ENCODE measurements around the gene DOCK11.

Gene DOCK11

DNA sequence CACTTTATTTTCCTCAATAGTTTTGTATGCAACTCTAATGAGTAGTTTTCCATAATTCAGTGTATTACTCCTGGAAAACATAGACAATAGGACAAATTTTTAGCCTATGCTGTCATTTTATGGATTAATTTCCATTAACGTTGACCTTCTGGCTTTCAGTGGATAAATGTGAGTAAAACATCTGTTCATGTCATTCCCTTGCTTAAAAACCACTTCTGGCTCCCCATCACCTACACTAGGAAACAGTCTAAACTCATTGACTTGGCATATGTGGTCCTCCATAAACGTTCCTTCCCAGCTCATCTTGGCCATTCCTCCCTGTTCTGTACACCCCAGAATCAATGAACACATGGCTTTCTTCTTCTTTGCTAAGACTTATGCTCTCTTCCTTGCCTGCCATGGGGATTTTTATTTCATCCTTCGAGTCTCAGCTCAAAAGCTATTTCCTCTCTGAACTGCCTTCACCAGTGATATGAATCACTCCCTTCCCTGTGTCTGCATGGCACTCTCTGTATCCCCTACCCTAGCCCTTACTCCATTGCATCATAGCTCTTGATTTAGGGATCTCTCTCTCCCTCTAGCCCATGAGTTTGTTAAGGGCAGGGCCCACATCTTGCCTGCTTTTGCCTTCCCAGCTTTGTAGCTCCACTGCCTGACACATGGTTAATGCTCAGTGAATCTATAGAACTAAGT lies 34.8 kb downstream of the DOCK11 start:
- no peak for DNase-seq (ENCODE audit: low spot score)

DNA sequence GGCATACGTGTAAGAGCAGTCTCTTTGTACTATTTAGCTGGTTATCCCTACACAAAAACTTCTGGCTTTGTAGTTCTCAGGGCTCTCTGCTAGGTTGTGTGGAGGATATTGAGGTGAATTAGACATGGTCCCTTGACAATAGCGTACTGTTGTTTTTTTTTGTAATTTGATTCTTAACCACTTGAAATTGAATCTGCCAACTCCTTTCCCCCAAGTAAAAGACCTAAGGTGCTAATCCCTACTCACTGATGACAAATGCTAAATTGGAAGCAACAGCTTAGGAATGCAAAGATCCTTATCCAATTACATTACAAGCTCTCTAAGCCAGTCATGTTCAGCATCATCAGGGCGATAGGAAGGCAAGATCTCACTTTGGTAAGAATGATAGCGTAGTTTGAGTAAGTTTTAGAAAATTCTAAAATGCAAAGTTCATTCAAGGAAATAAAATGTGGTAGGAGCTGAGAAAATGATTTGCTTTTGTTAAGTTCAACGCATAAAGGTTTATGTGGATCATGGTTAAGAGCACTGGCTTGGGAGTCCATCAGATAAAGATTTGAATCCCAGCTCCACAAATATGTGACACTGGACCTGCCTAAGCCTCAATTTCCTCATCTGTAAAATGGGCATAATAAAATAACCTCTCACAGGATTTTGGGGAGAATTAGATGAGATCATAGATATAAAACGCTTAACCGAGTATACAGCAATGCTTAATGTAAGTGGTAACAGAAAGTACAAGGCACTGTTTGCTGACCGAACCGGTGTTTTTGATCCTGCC lies 39.3 kb downstream of the DOCK11 start:
- DNase-seq (ENCODE audit: low spot score), result no peak

DNA sequence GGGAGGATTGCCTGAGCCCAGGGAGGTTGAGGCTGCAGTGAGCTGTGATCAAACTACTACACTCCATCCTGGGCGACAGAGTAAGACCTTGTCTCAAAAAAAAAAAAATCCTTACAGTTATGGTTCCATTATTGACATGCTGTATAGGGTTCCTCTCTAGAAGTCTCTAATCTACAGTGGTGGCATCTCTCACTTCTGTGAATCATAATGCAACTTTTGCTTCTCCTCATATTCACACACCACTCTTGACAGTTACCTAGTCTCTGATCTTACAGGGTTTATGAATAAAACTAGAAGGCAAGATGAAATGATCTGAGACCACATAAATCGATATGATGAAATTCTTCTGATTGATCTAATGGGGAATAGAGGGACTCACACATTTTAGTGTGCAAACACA lies 40.6 kb downstream of the DOCK11 start:
- no peak for DNase-seq (ENCODE audit: low spot score)

DNA sequence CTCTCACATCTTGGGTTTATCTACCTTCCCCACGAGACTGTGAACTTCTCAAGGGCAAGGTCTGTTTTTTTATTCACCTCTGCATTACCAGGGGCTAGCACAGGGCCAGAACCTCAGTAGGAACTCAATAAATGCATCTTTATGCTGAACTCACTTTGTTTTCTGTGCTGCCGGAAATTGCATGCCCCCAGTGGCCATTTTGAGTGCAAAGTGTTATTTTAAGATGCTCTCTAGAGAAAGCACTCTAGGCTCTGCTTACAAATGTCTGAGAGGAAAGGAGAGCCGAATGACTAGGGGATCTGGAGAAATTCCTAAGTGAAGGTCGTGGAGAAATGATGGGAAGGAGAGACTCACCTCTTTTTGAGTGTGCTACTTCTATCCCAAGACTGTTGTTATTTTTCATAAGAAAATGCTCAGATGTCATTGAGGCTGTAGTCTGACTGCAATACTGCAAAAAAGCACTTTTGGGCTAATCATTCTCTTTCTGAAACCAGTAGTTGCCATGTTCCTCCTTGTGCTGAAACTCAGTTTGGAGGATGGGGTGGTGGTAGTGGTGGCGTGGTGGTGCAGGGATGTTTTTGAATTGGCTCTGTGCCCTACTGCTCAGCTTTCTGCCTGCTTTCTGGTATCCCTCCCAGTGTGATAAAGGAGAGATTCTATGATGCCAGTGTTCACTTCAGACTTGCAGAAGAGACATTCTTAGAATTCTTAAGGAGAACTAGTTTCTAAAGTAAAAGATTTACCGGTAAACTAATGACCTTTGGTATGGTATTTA lies 41.3 kb downstream of the DOCK11 start:
- DNase-seq (ENCODE audit: low spot score), result peak; percentile 15

DNA sequence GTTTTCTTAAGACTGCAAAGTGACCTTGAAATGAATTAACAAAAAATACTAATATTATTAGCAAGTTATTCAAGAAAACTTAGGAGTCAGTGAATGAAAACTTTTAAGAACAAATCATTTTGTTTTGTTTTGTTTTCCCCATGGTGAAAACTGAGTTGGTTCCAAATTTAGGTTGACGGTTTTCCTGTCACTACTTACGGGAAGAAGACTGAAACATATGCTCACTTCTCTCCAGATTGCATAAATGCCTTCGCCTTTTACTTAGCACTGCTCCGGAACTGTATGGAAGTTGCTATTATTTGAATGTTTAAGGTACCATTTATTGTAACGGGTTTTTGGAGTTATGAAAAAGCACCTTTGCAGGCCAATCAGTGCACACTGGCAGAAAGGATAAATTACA lies 42.8 kb downstream of the DOCK11 start:
- DNase-seq (ENCODE audit: low spot score), result no peak

DNA sequence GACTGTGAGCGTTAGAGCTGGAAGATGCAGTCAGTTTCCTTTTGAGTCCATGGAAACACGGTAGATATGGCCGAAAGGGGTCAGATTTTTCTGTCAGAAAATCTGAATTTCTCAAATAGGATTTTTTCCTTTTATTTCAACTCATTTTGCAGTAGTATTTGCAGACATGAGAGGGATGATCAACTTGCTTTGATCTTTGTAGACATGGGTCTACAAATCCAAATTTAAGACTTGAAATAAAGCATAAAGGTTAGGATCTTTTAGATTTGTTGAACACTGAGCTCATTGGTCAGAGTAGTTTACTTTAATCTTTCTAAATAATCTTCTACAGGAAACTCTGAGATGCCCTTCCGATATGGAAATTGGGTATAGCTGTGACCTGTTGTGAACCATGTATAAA lies 44.7 kb downstream of the DOCK11 start:
- no peak for DNase-seq (ENCODE audit: low spot score)

DNA sequence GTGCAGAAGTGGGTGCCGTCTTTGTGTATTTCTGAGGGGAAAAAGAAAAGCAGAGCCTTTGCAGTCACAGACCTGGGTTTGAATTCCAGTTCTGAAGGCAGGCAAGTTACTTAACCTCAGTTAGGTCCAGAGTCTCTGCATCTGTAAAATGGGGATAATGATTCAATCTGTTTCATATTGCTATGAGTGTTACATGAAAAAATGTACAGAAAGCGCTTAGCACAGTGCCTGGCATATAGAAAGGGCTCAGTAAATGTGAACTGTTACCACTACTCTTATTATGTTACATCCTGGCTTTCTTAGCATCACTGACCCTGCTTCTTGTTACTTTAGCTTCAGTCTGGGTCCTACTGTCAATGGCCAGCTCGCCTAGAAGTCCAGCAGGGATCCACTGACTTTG lies 45.9 kb downstream of the DOCK11 start:
- no peak for DNase-seq (ENCODE audit: low spot score)

DNA sequence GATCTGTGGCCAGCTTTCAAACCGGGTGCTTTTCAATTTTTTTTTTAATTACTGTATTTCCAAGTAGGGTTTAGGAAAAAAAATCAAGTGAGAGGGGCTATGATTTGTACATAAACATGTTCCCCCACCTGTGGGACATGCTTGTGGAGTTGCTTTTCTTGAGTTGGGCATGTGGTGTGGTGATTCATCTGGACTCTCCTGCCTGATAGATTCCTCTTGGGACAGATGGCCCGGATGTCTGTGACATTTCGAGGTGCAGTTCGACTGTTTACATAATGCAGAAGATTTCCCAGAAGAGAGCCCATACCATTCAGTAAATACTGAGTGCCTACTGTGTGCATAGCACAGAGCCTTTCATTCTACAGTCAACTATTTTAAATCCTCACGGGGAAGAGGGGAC lies 49.9 kb downstream of the DOCK11 start:
- DNase-seq (ENCODE audit: low spot score), result no peak

DNA sequence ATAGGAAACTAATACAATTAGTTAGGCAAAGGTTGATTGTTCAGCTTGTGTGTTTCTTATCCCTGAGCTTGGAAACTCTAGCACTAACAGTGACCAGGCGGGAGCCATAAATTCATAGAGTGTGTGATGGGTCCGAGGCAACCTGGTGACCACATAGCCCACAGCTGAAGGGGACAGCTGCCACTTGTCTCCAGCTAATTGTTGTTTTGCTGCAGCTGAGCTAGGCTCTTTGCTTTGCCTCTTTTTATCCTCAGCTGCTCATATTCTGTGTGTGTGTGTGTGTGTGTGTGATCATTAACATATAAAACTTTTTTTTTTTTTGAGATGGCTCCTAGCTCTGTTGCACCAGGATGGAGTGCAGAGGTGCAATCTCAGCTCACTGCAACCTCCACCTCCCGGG lies 53.2 kb downstream of the DOCK11 start:
- DNase-seq (ENCODE audit: low spot score), result no peak

DNA sequence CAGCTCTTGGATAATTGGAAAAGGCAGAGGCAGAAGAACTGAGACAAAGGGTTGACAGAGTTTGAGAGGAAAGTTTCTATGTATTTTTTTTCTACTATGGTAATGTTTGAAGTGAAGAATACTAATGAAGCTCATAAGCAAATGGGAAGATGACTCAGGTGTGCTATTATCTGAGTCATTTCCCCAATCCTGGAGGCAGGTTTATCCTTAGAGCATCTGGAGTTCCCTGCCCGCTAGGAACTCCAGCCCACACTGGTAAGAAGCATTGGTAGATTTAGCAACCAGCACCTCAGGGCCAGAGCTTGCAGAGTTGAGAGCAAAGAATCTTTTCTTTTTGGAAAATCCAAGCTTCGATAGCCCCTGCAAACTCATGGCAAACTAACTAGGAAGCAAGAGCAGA lies 55.2 kb downstream of the DOCK11 start:
- no peak for DNase-seq (ENCODE audit: low spot score)

DNA sequence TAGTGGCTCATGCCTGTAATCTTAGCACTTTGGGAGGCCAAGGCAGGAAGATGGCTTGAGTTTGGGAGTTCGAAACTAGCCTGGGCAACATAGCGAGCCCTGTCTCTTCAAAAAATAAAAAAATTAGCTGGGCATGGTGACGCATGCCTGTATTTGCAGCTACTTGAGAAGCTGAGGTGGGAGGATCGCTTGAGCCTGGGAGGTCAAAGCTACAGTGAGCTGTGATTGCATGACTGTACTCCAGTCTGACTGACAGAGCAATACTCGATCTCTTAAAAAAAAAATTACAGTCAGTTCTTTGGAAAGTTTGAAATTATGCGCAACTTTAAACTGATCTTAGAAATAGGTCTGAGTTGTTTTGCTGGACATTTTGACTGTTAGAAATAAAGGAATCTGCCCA lies 55.8 kb downstream of the DOCK11 start:
- DNase-seq (ENCODE audit: low spot score), result no peak

DNA sequence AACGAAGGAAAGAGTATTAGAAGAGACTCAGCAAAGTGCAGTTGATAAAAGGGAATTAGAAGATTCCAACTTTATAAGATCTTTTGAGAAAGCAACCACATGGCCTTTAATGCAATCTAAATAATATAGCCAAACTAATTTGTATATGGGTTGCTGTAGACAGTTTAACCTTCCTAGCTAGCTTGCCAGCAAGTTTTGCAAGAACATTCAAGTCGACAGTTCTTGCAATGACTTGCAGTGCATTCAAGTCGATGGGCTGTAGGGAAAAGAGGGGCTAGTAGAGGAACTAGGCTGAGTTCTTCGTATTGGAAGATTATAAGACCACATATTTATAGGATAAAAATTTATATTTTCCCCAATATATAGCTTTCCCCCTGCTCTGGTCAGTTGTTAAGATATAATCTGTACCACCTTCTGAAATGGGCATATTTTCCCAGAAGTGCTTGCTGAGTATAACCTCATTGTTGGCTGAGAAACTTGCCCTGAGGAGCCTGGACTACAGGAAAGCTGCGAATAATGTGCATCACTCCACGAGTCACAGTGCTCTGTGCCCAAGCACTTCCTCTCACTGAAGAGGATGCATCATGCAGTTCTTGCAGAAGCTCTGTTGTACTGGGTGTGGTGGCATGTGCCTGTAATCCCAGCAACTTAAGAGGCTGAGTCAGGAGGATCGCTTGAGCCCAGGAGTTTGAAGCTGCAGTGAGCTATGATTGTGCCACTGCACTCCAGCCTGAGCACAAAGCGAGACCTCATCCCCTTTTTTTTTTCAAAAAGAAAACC lies 56.7 kb downstream of the DOCK11 start:
- DNase-seq (ENCODE audit: low spot score), result no peak

DNA sequence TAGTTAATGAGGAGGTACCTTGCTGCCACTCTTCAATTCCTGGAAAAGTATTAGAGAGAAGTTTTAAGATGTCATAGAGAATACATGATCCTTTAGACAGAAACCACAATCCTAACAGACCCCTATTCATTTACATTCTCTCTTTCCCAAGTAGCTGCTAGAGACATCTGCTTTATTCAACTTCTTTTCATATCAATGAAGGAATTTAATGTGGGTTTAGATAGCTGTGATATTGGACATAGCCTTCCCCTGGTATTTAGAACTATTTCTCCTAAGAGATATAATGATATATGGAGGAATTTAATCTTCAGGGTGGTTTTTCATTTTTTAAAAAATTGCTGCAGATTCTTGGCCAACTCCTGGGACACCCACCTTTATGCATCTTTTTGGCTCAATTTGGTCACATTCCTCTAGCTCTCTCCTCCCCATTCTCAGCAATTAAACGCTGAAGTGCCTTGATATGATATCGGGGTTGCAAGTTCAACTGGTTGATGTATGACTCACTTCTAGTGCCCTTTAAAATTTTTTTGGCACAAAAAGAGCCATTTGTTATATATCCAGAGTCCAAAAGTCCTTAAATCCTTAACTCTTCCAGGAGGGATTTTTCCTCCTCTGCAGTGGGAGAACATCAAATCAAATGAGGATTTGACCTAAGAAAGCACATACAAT lies 57.6 kb downstream of the DOCK11 start:
- DNase-seq (ENCODE audit: low spot score), result no peak

DNA sequence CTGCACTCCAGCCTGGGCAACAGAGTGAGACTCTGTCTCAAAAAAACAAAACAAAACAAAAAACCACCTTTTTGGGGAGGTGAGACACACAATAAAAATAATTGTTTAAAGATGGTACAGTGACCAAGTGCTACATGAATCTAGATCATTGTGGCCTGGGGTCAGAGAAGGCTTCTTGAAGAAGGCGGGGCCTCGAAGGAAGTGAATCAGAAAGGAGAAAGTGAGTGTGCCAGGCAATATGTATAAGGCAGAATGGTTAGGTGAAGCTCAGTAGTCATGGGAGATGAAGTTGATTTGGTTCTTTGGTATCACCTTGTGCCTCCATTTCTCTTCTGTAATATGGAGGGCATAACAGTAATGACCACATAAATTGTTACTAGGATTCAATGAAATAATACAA lies 58.9 kb downstream of the DOCK11 start:
- DNase-seq (ENCODE audit: low spot score), result no peak

DNA sequence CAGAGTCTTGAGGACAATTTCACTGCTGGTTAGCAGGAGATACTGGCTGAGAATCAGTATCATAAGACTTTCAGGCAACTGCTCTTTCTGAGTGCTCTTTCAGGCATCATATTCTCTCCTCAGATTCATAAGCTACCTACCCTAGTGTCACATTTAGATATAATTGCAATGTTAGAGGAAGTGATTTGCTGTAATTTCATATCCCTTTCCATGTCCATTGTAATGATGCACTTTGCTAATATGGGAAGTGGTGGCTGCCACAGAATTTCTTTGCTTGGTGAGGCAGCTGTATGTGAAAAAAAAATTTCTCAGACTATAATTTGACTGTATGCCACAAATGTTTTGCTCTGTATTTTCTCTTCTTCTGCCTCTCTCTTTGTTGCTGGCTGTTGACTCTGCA lies 63.3 kb downstream of the DOCK11 start:
- DNase-seq (ENCODE audit: low spot score), result no peak

DNA sequence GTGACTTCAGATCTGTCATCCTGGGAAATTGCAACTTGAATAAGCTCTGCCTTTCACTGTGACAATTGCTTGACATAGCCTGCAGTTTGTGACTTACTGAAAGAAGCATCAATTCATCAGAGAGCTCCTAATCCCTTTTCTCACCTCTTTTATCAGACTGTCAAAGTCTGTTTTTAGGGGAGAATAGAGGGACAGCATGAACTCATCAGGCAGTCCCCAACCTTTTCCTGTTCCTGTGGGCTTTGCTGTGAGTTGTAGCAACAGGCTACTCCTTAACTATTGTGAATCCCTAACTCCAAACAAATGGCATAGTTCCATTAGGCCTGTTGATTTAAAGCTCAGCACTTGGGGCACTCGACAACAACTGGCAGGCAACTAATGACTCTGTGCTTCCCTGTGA lies 64.9 kb downstream of the DOCK11 start:
- DNase-seq (ENCODE audit: low spot score), result no peak

DNA sequence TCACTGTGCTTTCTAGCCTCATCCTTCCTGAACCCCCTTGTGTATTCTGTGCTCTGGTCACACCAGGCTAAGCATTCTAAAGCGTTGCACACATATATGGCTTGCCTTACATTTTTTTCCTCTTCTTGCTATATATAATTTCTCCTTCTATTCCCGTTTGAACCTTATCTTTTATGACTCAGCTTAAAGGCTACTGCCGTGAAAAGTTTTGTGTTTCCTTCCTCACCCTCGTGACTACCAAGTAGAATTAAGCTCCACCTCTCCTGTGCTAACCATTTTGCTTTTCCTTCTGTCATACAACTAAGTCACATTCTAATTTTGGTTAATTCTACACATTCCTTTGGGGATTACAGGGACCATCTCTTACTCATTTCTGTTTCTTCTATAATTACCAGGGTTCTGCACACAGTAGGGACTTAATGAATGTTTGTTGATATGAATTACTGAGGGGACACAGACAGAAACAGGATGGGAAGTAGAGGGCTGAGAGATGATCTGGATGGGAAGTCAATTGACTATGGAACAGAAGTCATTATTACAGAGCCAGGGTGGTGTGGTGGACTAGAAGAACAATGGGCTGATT lies 67.1 kb downstream of the DOCK11 start:
- DNase-seq (ENCODE audit: low spot score), result no peak

DNA sequence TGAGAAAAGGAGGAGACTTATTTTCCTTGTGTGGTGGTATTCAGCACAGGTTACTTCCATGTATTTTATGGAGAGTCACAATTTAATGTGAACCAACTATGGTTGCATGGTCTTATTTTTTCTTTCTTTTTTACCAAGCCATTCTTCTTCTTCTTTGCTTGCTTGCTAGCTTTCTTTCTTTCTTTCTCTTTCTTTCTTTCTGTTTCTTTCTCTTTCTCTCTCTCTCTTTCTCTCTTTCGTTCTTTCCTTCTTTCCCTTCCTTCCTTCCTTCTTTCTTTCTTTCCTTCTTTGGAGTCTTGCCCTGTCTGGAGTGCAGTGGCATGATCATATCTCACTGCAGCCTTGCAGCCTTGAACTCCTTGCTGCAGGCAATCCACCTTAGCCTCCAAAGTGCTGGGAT lies 68.9 kb downstream of the DOCK11 start:
- DNase-seq (ENCODE audit: low spot score), result no peak

DNA sequence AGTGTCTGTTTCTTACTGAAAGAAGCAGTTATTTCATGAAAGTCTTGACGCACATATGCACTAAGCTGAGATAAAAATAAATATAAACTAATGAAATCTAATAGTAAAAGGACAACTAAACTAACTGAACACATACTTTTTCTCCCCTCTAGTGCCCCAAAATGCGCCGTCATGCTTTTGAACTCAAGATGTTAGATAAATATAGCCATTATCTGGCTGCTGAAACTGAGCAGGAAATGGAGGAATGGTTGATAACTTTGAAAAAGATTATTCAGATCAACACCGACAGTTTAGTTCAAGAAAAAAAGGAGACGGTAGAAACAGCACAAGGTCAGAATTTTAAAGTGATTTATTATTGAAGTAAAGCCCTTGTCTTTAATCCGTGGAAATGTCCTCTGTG lies 70.2 kb downstream of the DOCK11 start:
- no peak for DNase-seq (ENCODE audit: low spot score)

DNA sequence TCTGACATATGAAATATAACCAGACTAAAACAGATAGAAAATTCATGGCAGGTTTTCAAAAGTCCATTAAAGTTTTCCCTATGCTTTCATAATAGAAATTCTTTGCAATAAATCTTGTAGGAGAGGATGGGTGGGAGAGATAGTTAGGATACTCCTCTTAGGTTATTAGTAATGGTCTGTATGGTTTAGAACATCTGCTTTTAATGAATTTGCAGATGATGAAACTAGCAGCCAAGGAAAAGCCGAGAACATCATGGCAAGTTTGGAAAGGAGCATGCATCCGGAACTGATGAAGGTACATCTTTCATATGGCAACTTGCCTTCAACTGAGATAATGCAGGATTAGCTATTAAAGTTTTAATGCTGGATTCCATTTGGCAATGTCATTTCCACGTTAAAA lies 70.7 kb downstream of the DOCK11 start:
- DNase-seq (ENCODE audit: low spot score), result no peak

DNA sequence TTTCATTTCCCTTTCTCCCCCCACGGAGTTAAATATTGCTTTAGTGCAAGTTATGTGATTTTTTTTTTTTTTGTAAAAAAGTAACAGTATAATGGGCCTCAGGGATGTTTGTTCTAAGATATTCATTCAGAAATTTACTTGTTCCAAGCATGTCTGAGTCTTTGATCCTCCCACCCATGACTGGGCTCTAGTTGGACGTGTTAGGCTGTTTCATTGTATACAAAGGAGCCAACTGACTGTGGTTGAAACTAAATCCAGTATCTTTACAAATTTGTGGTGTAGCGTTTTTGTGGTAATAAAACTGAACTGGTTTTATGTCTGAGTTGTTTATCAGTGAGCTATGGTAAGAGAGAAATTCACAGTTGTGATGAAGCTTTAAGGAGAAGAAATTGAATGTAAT lies 74.1 kb downstream of the DOCK11 start:
- DNase-seq (ENCODE audit: low spot score), result no peak
